ENCODE results near the gene ALAS1.
"Not testable (repeated sequence)": the region's sequence is repeated elsewhere in the genome, so short reads cannot be mapped to it uniquely, and the experiment has no call there.

ALAS1 gene

DNA sequence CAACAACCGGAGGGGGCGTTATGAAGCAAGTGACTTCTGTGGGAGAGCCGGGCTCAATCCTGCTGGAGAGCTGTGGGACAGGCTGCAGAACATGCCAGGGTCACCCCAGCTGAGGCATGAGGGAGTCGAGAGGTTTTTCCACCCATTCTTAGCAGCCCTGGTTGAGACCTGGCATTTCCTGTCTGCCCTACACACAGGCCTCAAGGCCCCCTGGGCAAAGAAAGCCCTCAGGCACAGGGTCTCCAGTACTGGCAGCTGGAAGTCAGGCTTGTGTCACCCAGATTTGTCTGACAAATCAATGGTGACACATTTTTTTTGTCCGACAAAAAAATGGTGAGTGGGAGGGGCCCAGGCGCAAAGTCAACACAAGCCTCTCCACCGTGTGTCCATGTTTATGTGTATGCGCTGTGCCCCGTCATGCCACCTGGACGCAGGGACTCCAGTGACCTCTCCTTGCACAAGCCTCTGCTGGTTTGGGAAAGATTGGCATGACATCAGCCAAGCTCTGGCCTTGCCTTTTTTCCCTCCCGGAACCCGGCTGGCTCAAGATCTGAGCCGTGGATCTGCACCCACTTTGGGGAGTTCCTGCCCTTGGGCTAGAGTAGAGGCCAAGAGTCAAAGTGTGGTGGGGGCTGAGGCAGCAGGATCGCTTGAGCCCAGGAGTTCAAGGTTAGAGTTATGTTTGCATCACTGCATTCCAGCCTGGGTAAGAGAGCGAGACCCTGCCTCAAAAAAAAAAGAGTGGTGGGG, 20.8 kb upstream of the ALAS1 start:
- no peak for DNase-seq (ENCODE audit: low read depth)

DNA sequence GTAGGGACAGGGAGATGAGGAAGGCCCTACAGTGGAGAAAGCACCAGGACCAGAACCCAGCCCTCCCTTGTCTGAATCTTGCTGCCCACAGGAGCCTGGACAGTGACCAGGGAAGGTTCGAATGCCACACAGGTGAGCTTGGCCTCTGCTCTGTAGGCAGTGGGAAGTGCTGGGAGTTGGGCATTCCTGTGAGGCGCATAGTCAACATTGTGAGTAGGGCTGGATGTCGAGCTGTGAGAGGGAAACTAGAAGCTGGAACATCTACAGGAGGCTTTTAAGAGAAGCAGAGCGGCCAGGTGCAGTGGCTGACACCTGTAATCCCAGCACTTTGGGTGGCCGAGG, 20.3 kb upstream of the ALAS1 start:
- DNase-seq (ENCODE audit: low read depth) = no peak

DNA sequence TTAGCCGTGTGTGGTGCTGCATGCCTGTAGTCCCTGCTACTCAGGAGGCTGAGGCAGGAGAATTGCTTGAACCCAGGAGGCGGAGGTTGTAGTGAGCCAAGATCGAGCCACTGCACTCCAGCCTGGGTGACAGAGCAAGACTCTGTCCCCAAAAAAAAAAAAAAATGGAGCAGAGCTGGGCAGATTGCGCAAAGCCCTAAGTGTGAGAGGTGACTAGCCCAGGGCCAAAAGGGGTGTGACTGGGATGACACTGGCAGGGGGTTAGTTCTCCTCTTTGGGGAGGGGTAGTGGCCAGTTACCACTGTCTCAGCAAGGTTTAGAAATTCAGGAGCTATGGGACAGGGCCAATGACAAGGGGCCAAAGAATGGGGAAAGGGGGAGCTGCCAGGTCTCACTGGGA, 19.8 kb upstream of the ALAS1 start:
- DNase-seq (ENCODE audit: low read depth) = not testable (repeated sequence)

DNA sequence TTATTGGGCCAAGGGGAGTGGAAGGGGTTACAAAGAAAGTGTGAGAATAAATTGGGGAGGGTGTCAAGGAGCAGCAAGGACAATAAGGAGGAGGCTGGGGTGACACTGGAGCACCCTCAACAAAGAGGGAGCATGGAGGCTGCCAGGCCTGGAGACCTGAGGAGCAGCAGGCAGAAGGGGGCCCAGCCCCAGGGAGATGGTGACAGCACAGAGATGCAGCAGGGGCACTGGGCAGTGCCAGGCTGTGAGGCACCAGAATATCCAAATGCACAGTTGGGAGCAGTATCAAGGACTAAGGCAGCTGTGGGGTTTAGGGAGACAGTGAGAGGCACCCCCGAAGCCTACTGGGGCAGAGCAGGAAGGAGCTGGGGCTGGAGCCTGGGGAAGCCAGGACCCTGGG, 19.4 kb upstream of the ALAS1 start:
- no peak for DNase-seq (ENCODE audit: low read depth)

DNA sequence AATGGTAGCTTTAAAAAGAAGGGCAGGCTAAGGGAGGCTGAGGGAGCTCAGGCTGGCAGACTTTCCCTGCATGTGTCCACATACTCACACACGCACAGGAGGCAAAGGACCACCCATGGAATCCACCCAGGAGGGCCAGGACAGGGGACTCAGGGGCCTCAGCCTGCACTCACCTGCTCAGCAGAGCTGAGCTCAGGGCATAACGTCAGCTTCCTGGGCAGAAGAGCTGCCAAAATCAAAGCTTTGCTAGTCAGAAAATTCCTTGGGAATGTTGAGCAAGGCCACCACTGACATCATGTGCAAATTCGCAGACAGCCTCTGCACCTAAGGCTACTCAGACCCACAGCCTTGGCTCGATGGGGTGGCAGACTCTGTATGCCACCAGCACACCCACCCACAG, 16.4 kb upstream of the ALAS1 start:
- DNase-seq (ENCODE audit: low read depth) = peak; percentile 58

DNA sequence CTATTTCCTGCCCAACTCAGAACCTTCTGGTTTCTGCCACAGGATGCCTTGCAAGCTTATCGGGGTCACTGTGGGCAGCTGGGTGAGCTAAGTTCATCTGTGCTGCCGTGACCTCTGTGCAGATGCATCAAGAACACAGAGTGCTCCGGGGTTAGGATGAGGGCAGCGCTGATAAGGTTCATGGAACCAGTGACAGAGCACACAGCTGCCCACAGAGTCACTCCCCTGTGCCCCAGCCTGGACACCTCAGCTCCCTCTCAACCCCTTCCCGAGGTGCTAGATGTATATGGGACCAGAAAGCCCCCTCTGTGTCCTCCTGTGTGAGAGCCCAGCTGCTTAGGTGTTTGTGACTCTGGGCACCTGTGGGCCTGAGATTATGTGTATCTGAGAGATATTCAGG, 15.8 kb upstream of the ALAS1 start:
- DNase-seq (ENCODE audit: low read depth) = no peak

DNA sequence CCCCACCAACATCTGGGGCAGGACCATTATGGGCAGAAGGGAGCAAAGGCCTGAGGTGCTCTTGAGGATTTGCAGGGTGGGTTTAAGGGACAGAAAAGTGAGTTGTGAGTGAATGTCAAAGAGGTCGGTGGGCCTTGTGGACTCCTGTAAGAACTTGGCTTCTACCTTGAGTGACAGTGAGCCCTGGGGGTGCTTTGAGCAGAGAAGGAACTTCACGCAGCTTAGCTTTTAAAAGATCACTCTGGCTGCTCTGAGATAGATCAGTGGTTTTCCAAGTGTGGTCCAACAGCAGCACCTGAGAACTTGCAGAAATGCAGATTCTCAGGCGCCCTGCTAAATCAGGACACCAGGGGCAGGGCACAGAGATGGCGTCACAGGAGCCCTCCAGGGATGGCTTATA, 15.3 kb upstream of the ALAS1 start:
- no peak for DNase-seq (ENCODE audit: low read depth)

DNA sequence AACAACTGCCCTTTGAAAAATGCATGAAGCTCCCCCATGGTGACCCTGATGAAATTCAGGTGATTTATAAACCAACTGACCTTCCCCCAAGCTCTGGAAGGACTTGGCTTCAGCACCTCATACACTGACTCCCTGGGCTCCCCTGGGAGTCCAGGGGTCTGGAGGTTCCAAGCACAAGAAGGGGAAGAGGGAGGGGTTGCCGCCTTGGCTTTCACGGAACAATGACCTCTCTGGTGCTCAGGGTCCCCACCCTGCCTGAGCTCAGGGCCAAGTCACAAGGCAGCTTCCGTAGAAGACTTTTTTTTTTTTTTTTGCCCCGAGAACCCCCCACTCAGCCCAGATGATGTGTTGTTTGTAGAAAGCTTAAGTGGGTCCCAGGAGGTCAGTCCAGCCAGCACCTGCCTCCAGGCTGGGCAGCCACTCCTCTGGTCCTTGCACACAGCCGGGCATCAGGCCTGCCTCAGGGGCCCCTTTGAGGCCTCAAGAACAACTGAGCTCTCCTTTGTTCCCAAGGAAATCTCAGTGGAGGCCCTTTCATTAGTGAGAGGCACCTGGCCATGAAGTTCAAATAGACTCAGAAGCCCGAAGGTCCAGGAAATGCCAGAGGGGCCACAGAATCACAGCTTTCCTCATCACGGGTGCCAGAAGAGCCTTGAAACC, 14.0 kb upstream of the ALAS1 start:
- no peak for DNase-seq (ENCODE audit: low read depth)

DNA sequence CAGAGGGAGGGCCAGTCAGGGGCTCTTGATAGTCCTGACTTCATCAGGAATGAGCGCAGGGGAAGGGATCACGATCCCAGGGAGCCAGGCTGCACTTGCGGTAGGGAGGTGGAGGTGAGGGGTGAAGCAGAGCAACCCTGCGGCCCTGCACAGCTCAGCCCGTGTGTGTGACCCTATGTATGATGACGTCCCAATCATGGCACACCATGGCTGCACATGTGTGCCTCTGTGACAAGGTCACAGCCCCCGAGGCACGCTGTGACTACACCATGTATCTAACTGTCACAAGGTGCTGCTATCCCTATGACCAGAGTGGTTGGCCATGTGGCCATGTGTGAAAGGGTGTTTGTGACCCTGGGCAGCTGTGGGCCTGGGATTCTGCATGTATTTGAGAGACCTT, 13.3 kb upstream of the ALAS1 start:
- no peak for DNase-seq (ENCODE audit: low read depth)

DNA sequence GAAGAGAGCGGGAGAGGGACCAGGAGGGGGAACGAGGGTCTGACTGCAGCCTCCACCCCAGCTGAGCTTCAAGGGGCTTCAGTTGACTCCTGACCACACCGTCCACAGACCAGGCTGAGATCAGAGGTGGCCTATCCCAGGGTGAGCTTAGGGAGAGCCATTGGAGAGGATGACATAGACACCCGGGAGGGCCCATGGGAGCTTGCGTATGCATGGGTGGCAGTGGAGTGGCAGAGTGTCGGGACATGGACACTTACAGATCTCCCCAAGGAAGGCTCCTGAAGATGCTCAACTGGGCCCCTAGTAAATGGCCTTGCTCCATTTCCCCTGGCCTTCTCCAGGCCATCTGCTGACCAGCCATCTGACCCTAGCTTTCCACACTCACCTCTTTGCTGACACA, 12.6 kb upstream of the ALAS1 start:
- DNase-seq (ENCODE audit: low read depth) = no peak

DNA sequence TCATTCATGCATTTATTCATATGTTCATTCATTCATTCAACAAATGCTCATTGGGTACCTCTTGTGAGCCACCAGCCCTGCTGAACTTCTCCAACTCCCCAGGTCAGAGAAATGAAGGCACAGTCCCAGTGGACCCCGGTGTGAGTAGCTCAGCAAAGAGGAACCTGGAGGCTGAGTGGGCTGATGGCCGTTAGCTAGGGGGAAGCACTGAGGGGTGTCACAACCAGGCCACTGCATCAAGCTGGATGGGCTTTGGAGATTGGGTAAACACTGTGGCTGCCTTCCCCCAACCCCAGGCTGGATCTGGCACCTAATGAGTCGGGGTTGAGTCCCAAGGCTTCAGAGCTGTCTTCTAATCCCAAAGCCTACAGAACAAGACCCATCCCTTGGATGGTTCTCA, 12.1 kb upstream of the ALAS1 start:
- DNase-seq (ENCODE audit: low read depth) = no peak

DNA sequence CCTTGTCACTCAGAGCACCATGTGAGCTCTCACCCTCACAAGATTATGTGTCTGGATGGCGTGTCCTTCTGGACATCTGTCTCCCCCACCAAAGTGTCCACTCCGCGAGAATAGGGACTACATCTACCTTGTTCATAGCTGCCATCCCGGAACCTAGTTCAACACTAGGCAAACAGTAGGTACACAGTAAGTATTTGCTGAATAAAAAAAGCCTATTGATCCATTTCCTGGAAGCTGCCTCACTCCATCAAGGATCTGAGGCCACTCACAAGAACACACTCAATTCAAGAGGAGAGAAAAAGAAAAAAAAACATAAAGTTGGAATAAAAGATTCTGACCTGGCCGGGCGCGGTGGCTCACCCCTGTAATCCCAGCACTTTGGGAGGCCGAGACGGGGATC, 11.2 kb upstream of the ALAS1 start:
- no peak for DNase-seq (ENCODE audit: low read depth)

DNA sequence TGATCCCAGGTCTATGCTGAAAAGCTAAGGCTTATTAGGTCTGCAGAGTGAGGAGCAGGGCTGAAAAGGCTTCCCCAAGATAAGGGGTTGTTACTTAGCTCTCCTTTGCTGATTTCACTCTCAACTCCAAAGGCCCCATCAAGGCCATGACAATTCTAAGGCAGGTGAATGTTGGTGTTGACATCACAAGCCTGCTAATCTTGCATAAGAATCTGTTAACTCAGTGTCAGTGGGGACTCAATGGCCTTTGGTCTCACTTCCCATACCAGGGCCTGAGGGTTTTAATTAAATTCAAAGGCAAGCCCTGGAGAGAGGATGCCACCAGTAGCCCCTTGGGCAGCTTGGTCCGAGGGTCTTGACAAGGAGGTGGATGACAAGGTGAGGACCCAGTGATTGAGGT, 9.4 kb upstream of the ALAS1 start:
- no peak for DNase-seq (ENCODE audit: low read depth)

DNA sequence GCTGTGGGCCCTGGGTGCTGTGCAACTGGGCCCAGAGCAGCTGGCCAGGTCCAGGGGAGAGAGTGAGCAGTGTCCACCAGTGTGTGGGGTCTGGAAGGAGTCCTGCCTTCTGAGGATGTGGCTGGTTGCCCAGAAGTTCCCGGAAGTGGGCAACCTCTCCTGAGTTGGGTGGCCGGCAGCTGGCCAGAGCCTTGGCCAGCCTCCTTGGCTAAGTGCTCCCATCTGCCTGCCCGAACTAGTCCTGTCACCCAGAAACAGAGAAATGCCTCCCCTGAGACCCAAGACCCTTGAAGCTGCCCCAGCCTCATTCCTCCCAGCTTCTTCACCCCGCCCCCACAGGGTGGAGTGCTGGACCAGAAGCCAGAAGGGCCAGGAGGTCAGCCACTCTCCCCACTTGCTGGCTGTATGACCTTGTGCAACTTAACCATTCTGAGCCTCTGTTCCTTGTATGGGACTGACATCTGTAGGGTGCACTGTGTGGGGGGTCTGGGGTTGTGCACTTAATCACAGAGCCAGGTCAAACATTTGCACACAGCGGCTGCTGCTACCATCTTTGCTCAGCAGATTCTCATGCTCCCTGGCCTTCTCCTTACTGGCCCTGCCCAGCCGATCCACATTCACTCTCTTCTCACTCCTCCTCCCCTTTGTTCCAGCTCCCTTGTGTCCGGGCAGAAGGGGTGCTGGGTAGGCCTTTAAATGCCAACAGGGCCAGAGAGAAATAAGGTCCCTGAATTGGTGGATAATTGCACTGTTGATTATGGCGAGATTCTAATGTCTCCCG, 7.5 kb upstream of the ALAS1 start:
- DNase-seq (ENCODE audit: low read depth) = peak; percentile 69

DNA sequence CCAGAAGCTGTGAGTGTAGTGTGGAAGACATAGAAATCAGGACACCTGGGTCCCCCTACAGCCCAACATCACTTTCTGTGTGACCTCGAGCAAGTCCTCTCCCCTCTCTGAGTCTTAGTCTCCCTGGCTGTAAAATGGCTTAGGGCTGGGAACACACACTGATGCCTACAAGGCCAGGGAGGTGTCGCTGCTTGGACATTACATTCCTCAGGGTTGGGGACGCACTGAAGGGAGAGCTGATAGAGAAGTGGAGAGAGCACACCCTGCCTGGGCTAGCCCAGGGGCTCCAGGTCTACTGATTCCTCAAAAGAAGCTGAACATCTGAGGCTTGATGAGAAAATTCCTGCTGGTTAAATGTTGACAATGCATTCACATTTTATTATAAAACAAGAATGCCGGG, 6.3 kb upstream of the ALAS1 start:
- DNase-seq (ENCODE audit: low read depth) = no peak

DNA sequence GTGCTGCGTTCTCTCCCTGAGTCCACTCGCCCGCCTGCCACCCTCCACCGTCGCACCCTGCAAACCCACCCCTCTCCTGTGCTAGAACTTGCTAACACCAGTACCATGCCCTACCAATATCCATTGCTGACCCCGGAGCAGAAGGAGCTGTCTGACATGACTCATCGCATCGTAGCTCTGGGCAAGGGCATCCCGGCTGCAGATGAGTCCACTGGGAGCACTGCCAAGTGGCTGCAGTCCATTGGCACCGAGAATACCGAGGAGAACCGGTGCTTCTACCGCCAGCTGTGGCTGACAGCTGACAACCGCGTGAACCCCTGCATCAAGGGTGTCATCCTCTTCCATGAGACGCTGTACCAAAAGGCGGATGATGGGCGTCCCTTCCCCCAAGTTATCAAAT, 4.9 kb upstream of the ALAS1 start:
- peak; percentile 67 for DNase-seq (ENCODE audit: low read depth)

DNA sequence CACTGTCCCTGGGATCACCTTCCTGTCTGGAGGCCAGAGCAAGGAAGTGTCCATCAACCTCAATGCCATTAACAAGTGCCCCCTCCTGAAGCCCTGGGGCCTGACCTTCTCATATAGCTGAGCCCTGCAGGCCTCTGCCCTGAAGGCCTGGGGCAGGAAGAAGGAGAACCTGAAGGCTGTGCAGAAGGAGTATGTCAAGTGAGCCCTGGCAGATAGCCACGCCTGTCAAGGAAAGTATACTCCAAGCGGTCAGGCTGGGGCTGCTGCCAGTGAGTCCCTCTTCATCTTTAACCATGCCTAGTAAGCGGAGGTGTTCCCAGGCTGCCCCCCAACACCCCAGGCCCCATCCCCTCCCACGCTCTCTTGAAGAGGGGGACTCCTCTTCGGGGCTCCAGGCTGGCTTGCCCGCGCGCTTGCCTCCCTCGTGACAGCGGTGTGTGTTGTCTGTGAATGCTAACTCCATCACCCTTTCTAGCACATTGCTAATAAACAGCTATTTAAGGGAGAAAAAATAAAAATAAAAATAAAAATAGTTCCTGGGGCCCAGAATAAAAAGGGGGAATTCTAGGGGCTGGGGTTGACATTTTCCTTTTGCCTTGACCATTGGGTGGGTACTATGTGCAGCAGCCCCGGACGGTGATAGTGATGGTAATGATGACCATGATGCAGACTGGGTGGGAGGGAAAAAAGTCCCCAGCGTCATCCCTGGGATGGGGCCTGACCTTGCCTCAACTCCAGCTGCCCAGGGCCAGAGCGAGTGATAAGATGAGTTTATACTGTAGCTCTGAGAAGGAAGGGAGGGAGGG, 3.3 kb upstream of the ALAS1 start:
- no peak for DNase-seq (ENCODE audit: low read depth)

DNA sequence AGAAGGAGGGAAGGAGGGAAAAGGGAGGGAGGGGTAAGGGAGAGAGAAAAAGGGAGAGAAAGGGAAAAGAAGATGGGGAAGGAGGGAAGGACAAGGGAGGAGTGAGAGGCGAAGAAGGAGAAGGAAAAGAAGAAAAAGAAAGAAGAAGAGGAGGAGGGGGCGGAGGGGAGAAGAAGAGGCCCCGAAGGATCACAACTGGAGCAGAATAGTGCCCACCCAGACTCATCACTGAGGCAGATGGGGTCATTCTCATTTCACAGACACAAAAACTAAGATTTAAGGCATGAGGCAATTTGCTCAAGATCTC, 2.7 kb upstream of the ALAS1 start:
- no peak for DNase-seq (ENCODE audit: low read depth)

DNA sequence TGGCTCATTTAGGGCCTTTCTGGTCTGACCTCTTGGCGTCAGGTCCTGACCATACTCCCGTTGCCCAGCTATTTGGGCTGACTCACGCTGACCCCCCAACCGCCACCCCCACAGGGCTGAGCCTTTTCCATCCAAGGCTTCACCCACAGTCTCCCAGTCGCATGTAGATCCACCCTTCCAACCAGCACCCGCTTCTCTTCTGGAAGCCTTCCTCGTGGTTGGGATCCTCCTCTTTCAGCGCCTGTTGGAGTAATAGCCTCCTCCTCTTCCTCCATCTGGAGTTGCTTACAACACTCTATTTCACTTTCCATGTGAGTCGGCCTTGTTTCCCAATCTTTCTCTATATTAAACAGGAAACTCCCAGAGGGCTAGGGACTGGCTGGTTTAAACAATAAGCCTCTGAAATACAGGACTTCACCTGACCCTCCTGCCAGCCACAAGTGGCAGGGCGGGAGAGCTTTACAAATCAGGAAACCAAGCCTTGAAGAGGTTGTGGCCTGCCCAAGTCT, 2.1 kb upstream of the ALAS1 start:
- DNase-seq (ENCODE audit: low read depth) = peak; percentile 55

DNA sequence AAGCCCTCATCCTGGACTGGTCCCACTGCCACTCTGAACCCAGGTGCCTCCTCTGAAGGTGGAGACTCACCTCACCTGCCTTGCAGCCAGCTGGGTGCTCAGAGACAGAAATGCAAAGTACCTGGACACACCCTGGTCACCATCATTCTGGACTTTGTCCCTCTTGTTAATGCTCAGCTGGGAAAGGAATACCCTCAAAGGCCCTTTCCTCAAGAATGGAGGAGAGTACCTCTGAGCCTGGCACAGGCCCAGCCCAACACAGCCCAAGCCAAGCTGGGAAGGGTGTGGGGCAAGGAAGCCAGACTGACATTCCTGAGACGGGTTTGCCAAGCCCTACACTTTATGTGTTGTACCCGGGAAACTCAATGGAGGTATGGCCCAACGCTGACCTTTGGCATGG, 983 bp upstream of the ALAS1 start:
- DNase-seq (ENCODE audit: low read depth) = no peak

DNA sequence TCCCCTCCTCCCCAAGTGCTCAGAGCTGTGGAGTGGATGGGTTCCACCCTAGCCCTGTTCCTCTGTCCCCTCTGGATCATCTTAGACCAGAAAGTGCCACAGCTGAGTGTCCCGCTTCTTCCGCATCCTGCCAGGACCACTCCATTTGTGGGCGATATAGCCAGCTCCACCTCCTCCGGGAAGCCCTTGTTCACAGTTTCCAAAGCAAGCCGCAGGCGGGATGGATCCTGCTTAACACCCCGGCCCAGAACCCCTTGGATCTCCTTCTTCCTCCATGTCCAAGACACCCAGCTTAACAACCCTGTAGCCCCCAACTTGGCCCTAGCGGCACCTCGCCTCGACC, 490 bp upstream of the ALAS1 start:
- no peak for DNase-seq (ENCODE audit: low read depth)

All from EH (cell line).